Measurements from ENCODE around the gene SLC26A6. TPM values are rescaled to one million over a fixed set of nuclear protein-coding genes. Genes with fewer than 3 reads are reported as not detected.

Gene SLC26A6
- total and polyA plus RNA-seq, 8 donors: 14.8 to 279 (median 54.0) TPM

DNA sequence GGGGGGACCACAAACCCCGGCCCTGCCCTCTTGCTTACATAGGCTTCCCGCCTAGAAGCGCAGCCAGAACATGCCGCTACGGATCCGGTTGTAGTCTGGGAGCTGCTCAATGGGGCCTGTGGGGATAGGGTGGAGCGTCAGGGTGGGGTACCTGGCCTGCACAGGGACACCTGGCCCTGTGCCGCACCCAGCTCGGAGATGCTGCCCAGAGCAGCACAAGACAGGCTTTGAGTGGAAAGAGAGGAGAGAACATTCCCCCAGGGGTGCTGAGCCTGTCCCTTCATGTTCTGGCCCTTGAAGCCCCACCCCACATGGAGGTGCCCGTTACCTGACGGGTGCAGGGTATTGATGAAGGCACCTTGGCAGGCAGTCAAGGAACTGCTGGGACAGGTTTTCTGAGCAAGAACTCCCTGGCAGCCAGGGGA is 36.2 kb downstream of the SLC26A6 start:
- Histone ChIP-seq H3K9me3 (no peaks in the 10 kb centered on the region), H3K27me3 (peaks cover 0 to 15% (median 4%) of the 10 kb centered on the region in 3 donors), H3K4me3 (no peak overlapping the region), H3K27ac (peak overlapping the region; percentile 46 to 84 (median 82)), H3K36me3 (peaks cover 59 to 75% (median 70%) of the 10 kb centered on the region in 4 donors), H3K4me1 (peaks cover 29 to 43% (median 38%) of the 10 kb centered on the region in 4 donors)
- intact Hi-C loops (cut with DNase I; ENCODE audit: low total_unique reads): no loop called here
- 36 to 65% (median 47%) methylated on average over 9 to 11 of the region's 11 CpGs for WGBS, 5 donors
- peak in 1 of 2 donors; percentile 38 for DNase-seq
- TF ChIP-seq POLR2A (IDR thresholded peaks at IDR 0.05): no peak
- no peak for TF ChIP-seq EP300 (IDR thresholded peaks at IDR 0.05)
- TF ChIP-seq POLR2AphosphoS5 (IDR thresholded peaks at IDR 0.05): no peak
- TF ChIP-seq, protein P1, sequence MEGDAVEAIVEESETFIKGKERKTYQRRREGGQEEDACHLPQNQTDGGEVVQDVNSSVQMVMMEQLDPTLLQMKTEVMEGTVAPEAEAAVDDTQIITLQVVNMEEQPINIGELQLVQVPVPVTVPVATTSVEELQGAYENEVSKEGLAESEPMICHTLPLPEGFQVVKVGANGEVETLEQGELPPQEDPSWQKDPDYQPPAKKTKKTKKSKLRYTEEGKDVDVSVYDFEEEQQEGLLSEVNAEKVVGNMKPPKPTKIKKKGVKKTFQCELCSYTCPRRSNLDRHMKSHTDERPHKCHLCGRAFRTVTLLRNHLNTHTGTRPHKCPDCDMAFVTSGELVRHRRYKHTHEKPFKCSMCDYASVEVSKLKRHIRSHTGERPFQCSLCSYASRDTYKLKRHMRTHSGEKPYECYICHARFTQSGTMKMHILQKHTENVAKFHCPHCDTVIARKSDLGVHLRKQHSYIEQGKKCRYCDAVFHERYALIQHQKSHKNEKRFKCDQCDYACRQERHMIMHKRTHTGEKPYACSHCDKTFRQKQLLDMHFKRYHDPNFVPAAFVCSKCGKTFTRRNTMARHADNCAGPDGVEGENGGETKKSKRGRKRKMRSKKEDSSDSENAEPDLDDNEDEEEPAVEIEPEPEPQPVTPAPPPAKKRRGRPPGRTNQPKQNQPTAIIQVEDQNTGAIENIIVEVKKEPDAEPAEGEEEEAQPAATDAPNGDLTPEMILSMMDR (IDR thresholded peaks at IDR 0.05): no peak

GRCh38 chr3:48598323-48599076 is 36.8 kb downstream of the SLC26A6 start:
- DNase-seq: peak in 1 of 2 donors; percentile 66
- TF ChIP-seq POLR2AphosphoS5 (IDR thresholded peaks at IDR 0.05): no peak
- H3K9me3 ChIP-seq: no peaks in the 10 kb centered on the region
- intact Hi-C loops (cut with DNase I; ENCODE audit: low total_unique reads): no loop called here
- H3K36me3 ChIP-seq: peaks cover 53 to 69% (median 64%) of the 10 kb centered on the region in 4 donors
- H3K4me1 ChIP-seq: peaks cover 29 to 46% (median 38%) of the 10 kb centered on the region in 4 donors
- H3K4me3 ChIP-seq: no peak overlapping the region
- H3K27me3 ChIP-seq: peaks cover 0 to 21% (median 4%) of the 10 kb centered on the region in 3 donors
- 51 to 70% (median 58%) methylated on average over 5 of the region's 5 CpGs for WGBS, 5 donors
- H3K27ac ChIP-seq: peak overlapping the region; percentile 46 to 84 (median 82)

GRCh38 chr3:48597408-48597800 is 37.9 kb downstream of the SLC26A6 start:
- TF ChIP-seq POLR2AphosphoS5 (IDR thresholded peaks at IDR 0.05): no peak
- TF ChIP-seq, protein P1 (IDR thresholded peaks at IDR 0.05): no peak
- no peak for TF ChIP-seq EP300 (IDR thresholded peaks at IDR 0.05)
- no peak for TF ChIP-seq POLR2A (IDR thresholded peaks at IDR 0.05)
- peaks cover 0 to 32% (median 4%) of the 10 kb centered on the region in 3 donors for H3K27me3 ChIP-seq

DNA sequence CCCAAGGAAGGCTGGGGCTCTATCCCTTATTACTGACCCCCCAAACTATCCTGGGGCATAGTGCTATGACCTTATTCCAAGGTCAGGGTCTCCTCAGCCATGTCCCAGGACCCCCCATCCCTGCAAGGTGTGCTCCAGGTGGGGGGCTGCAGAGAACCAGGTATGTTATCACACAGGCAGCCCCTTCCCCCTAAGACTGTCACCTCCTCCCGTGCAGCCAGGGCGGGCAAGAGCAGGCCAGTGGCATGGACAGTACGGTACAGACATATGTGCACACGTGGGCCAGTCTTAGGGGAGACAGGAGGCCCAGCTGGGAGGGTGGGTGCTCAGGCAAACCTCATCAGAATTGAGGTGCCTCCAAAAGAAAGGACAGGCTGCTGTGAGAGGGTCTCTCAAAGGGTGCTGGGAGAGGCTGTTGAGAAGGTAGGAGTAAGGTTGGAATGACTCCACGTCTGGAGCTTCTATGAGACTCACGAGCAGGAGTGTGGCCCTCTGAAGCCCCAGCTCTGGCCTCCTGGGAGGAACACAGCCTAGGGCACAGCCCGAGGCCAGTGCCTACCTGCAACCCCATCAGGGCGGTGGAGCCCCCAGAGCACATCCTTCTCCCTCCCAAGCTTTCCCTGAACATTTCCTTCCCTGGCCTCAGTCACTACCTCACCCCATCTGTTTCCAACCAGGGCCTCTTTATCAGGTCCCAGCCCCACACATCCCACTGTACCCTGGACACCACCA is 38.4 kb downstream of the SLC26A6 start:
- Histone ChIP-seq H3K36me3 (peaks cover 37 to 56% (median 47%) of the 10 kb centered on the region in 4 donors), H3K9me3 (no peaks in the 10 kb centered on the region), H3K27me3 (peaks cover 0 to 36% (median 4%) of the 10 kb centered on the region in 3 donors), H3K4me3 (no peak overlapping the region), H3K4me1 (peaks cover 29 to 46% (median 38%) of the 10 kb centered on the region in 4 donors), H3K27ac (peak overlapping the region in 4 of 5 donors; percentile 79 to 84 (median 82))
- TF ChIP-seq POLR2A (IDR thresholded peaks at IDR 0.05): no peak
- TF ChIP-seq, protein P1 (IDR thresholded peaks at IDR 0.05): no peak
- TF ChIP-seq EP300 (IDR thresholded peaks at IDR 0.05): no peak
- no peak for TF ChIP-seq POLR2AphosphoS5 (IDR thresholded peaks at IDR 0.05)
- intact Hi-C loops (cut with DNase I; ENCODE audit: low total_unique reads): no loop called here
- WGBS, 5 donors: 58 to 73% (median 64%) methylated on average over 8 of the region's 8 CpGs
- DNase-seq: no peak

More at GRCh38 chr3:48597408-48597800, 37.9 kb downstream of the SLC26A6 start:
- Histone ChIP-seq H3K4me1 (peaks cover 29 to 46% (median 38%) of the 10 kb centered on the region in 4 donors), H3K27ac (peak overlapping the region in 4 of 5 donors; percentile 79 to 84 (median 82)), H3K4me3 (no peak overlapping the region), H3K9me3 (no peaks in the 10 kb centered on the region), H3K36me3 (peaks cover 42 to 58% (median 53%) of the 10 kb centered on the region in 4 donors)
- 64 to 80% (median 73%) methylated on average over 6 of the region's 6 CpGs for WGBS, 5 donors
- DNase-seq: no peak
- intact Hi-C loops (cut with DNase I; ENCODE audit: low total_unique reads): no loop called here
